GM20000 (cell line): ENCODE data around the gene LRP5.
A peak's percentile ranks its signal among the peaks of the same experiment; 100 is the strongest.

Source experiments
- DNase-seq: peaks from one replicate; pipeline ENCODE4 v3.0.0; 2012; ENCODE audit warnings: low spot score
- CTCF ChIP-seq: IDR thresholded peaks from 2 replicates; pipeline ENCODE4 v1.5.1; 2012; ENCODE audit warnings: mild to moderate bottlenecking, control low read depth; ENCODE audit errors: extremely low read depth, missing control alignments

LRP5 gene

GRCh38 chr11:68312780-68313573, 586 bp downstream of the LRP5 start:
- peak; percentile 78 for DNase-seq
- no peak for TF ChIP-seq CTCF

DNA sequence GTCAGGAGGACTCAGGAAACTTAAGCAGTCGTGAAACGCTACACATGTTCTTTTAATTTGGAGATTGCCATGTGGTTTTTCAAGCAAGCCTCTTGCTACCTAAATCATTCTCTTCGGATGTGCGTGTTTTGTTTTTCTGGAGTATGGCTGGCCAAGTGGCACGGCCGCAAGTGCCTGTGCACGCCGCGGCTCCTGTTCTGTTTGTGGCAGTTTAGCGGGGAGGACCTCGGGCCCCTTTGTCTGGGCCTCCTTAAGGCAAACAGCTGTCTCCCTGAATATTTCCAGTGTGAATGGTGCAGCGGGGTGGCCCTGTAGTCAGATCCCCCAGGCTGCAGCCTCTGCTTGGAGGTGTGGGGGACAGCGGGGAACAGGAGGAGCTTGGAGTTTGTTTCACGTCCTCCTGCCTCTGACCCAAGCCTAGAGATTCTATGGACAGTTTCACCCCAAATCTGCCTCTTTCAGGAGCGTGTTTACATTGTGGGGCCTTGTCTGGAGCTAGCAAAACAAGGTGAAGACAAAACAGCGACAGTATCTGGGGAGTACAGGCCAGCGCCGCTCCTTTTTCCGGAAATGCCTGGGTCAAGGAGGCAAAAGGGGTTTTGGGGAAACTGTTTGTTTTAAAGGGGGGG, 1.3 kb downstream of the LRP5 start:
- TF ChIP-seq CTCF: no peak
- DNase-seq: no peak

- DNase-seq: no peak
- TF ChIP-seq CTCF: no peak
Observed at GRCh38 chr11:68314203-68315170, 2.1 kb downstream of the LRP5 start.

DNA sequence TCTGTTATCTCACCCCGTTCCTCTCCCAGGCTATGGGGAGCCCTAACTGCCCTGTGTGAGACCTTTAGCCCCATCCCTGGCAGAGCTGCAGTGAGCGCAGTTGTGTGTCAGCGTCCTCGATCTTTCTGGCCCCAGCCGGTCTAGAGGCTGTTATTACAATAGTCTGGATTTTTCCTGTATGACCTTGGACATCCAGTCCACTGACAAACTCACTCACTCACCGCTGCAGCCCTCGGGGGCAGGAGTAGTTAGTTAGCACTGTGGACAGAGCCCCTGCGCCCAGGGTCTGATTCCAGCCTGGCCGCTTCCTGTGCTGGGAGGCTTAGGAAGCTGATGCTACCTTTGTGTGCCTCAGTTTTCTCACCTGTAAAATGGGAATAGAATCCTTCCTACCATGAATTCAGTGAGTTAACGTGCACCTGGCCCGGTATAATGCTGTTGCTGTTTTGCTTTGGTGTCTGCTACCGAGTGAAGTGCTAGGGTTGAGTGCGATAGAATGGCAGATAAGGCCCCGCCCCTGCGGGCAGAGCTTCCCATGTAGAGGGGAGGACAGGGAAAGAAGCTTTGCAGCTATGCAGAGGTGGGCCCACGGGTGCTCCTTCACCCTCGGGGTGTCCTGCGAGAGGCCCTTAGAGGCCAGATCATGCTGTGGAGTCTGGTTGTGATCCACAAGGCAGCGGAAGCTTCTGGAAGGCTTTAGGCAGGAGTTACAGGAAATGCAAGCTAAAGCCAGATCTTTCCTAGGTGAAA, 3.0 kb downstream of the LRP5 start:
- no peak for DNase-seq

GRCh38 chr11:68317147-68317785, 4.9 kb downstream of the LRP5 start:
- TF ChIP-seq CTCF: no peak
- DNase-seq: no peak

More for the DNA sequence above, 3.0 kb downstream of the LRP5 start:
- no peak for TF ChIP-seq CTCF

GRCh38 chr11:68321293-68322051, 9.1 kb downstream of the LRP5 start:
- no peak for TF ChIP-seq CTCF
- DNase-seq: no peak
